ENCODE results near the gene TMEM273.

Gene TMEM273

DNA sequence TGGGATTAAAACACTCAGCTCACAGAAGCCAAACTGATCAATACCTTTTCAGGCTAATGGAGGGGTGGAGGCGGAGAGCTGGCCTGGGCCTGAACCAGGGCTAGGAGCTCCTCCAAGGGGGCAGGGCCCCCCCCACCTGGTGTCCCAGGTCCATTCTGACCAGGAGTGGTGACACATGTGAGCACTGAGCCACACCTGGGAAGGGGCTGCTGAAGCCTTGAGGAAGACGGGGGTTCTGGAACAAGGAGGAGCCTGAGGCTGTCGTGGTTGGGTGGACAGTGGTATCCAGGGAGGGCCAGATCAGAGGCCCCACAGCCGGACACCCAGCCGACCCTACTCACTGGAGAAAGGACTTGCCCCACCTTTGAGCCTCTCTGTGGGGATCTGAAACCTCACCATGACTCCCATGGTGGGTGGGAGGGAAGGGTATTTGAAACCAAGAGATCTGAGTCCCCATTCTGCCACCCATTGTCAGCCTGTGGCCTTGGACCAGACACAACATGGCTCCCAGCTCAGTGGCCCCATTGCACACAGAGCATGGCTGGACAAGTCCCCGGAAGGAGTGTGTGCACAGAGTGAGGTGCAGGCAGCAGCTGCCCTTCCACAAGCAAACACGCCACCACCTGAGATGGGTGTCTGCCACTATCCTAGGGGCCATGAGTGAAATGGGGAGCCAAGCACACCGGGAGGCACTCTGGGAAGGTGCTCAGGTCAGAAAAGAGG lies 12.4 kb downstream of the TMEM273 start:
- DNase-seq: no peak

DNA sequence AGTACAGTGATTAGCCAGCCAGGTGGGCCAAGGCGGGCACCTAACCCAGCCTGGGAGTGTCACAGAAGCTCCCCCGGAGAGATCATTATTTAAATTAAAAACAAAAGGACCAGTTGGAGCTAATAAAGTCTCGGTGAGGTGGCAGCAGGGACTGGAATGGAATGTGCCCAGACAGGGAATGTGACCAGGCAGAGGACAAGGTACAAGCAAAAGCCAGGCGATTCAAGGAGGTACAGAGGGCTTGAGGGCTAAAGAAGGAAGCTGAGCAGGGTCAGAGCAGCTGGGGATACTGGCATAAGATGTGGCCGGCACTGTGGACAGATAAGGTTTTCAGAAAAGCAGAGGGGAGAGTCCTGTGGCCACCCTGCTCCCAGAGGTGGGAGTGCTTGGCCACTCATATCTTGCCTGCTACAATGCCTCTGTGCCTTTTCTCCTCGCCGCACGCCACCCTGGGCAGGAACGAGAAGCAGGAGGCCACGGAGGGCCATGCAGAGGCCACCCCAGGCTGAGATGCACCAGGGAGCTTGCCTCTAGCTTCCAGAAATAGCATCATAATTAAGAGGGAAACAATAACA lies 13.2 kb downstream of the TMEM273 start:
- DNase-seq: no peak

DNA sequence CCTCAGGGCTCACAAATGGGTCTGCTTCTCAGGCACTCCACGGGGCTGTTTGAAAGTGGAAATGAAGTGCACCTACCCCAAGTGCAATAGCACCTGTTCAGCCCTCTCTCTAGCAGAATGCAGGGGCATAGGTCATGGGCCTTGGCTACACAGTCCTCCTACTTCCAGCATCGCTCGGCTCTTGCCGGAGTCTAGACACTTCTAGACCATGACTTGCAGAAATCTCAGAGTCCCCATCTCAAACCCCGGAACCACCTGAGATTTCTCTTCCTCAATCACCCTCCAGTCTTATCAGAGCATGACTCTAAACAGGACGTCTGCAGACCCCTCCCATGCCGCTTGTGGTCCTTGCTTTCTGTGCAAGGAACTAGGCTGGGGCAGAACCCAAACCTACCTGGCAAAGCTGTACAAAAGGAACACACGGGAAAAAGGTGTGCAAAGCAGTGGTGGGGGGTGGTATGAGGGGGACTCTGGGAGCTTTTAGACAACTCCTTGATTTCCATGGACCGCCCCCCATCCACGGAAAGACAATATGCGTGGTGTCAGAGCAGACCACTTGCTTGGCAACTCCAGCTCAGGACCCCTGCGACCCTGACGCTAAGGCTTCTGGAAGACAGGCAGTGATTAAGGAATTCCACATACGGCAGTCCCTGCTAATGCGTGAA lies 13.8 kb downstream of the TMEM273 start:
- DNase-seq: no peak

DNA sequence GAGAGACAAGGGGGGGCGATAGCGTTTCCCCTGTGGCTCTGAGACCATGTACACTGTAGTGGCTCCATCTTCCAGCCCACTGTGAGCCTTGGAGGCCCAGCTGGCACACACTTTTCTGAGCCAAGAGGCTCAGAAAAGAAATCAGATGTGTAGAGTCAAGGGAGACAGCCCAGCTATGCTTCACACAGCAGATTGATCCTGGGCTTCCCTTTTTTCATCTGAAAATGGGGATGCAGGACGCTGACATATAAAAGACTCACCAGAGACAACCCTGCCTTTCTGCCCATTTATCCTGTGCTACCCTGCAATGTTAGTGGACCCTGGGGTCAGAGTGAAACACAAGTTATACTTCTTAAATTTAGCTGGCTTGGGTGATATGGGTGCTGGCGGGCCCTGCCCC lies 14.3 kb downstream of the TMEM273 start:
- DNase-seq: no peak

DNA sequence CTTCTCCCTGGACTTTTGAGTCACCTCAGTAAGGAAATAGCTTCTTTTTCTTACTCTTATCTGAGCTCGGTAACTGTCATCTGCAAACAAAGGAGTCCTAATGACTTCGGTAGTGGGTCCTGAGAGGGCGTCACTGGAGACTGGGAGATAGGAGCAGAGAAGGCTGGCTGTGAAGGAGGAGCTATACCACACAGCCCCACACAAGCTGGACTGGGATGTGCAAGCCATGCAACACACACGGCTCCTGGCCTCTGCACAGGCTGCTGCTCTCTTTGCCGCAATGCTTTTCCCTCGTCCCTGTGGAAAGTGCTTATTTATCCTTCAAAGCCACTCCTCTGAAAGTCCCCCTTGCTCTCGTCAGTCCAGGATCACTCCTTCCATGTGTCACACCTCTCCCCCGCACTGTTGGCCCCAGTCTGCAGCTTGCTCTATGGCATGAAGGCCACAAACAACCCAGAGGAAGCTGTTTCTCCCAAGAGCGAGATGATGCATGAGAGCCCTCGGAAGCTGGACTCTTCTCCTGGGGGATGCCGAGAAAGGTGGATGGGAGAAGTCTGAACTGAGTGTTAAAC lies 14.9 kb downstream of the TMEM273 start:
- no peak for DNase-seq

DNA sequence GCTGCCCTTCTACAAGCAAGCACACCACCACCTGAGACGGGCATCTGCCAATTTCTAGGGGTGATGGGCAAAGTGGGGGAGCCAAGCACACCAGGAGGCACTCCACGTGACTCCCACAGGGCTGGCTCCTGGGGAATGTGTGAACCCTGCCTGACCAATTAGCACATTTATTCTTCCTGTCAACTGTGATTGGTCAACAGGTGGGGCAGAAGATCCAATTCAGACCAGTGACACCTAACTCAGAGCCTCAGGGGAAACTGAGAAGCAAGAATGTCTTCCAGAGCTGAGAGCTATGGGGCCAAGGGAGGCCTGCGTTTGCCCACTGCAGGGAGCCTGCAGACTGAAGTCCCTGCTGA lies 15.4 kb downstream of the TMEM273 start:
- no peak for DNase-seq

DNA sequence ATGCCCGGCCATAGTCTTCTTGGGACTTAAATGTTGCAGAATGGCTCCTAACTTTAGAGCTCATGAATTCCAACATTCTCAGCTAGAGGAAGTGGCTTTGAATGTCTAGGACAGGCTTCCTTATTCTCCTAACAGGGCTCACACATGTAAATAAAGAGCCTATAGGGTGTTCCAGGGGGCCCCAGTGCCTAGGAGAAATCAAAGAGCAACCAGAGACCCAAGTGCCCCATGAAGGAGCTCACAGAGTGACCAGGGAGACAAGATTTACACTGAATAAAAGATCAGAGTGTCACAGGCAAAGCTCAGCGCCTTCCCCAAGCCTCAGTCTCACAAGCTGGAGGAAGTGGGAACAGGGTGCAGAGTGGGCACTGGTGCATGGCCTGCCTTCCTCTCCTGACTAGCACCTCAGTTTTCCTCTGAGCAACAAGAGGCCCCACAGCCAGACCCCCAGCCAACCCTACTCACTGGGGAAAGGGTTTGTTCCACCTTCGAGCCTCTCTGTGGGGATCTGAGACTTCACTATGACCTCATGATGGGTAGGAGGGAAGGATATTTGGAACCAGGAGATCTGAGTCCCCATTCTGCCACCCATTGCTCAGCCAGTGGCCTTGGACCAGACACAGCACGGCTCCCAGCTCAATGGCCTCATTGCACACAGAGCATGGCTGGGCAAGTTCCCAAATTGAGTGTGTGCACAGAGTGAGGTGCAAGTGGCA lies 16.0 kb downstream of the TMEM273 start:
- DNase-seq: no peak

DNA sequence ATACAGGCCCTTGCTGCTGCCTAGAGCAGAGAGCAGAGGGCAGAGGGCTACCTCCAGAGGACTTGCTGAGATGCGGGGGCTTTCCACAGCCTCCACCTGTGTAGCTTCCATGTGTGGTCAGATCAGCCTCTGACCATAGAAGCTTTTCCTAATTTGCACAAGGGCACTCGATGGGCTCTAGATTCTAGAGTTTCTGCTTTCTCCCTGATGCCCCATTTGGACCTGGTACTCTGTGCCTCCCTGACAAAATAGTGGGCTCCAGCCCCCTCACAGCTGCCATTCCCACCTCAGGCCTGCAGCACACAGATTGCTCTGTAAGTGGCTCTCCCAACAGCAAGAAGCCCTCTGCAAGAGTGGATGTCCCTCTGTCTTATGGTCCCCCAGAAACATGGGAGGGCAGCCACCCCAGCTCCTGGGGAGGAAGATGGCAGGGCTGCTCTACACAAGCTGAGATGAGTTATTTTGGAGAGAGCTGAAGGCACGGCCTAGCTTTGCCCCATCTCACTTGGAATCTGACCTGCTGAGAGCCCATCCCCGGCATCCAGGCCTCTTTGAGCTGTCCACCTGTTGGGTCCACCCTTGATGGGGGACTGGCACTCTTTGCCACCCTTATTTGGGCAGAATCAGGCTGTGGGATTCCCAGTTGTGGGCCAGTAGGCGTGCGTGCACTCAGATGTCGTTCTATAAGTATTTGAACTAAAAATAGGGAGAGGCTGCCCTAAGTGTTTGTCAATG lies 16.7 kb downstream of the TMEM273 start:
- no peak for DNase-seq

DNA sequence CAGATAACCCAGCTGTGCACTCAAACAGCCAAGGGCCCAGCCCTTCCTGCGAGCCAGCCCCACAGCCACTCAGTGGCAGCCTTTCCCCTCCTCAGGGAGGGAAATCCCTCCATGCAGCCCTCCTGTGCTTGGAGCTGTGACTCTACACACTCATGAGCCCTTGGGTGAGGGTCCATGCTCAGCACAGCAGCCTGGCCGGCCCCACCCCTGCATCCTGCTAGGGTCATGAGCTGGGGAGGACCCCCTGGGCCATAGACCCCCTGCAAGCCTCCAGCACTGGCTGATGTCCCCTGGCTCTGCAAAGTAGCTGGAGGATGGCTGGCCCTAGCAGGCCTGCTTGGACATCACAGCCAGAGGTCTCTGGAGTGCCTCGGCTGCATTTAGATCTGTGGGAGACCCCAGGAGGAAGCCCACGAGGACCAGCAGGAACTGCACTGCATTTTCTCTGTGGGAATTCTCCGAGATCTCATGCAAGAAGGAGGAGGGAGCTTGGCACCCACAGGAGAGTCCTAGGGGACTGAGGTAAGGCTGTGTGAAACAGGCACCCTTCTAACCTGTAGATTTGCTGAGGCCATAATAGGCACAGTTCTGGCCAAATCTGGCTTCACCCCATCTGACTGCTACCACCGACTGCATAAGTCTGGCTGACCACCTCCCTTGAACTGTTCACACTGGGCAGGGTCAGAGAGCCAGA lies 17.4 kb downstream of the TMEM273 start:
- no peak for DNase-seq

DNA sequence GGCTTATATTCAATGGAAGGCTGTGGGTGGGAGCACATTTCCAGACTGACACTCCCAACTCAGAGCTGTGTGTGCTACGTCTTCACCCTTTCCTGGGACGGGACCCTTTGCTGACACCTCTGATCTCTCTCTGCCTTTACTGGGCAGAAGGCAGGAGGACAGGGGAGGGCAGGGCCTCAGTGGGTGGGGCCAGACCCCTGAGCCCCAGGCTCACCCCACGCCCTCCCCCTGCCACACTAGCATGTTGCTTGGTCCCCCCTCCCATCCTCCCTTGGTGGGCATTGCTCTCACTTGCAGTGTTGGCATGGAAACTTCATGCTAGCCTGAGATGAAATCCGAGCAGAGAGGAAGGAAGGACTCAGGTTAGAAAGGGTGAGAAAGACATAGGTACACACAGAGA lies 18.4 kb downstream of the TMEM273 start:
- no peak for DNase-seq

DNA sequence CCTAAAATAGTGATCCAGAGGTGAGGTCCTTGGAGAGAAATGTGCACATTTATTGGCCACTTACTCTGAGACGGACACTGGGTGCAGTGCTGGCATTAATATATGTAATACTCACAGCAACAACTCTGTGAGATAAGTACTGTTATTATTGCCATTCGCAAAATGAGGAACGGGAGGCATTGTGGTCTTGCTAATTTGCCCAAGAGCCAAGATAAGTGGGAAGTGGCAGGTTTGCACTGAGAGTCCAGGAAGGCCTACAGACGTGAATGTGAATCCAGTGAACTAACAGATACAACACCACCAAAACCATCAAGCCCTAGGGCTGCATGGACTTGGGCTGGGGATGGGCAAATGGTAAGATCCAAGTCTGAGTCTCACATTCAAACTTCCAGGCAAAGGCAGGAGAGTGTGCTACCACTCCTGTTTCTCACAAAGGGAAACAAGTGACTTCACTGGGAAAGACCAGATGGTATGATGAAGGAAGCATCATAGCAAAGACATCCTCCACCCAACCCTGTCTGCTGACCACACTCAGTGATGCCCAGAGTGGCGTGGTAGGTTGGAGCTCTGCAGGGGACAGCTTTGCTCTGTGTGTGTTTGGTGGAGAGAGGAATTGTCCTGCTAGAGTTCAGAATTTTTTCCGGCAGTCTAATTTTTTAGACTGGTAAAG lies 19.2 kb downstream of the TMEM273 start:
- no peak for DNase-seq

DNA sequence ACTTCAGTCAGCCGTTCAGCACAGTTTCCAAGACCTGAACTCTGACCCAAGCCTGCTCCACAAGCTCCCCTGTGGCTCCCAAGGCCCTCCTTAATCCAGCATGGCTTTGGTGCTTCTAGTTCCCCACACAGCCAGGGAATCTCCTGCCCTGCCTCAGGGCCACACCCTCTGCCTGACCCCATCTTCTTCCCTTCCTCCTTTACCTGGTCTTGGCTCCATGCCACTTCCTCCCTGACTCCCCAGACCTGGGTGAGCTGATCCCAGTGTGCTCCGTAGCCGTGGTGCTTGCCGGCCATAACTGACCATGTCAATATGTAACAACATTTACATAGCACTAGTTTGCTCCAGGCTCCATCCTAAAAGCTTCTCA lies 20.0 kb downstream of the TMEM273 start:
- no peak for DNase-seq

DNA sequence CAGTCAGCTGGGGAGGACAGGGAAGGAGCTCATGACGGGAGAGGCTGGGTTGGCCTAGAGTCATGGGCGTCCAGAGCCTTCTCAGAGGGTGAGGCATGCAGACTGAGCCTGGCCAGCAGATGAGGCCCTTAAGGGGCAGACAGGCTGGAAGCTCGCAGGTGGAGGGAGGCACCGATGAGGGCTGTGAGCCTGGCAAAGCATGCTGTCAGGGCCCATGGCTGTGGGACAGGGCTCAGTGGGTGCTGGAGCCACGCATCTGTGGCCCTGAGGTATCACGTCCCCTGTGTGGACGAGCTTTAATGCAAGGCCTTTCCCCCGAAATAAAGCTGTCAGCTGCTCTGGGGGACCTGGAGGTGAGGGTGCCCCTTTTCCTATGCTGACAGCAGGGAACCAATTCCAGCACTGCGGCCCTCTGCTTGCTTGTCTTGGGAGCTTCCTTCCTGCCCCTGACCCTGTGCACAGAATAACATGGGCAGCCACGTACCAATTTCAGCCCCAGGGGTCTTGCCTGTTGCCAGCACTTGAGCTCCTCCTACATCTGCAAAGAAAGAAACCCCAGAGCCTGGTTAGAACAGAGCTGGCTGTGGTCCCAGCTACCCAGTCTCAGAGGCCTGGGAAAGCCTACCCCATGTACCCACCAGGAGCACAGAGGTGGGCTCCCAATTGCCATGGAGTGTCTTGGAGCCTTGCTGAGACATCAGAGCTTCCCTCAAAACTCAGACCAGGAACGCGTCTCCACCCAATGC lies 20.6 kb downstream of the TMEM273 start:
- DNase-seq: no peak

DNA sequence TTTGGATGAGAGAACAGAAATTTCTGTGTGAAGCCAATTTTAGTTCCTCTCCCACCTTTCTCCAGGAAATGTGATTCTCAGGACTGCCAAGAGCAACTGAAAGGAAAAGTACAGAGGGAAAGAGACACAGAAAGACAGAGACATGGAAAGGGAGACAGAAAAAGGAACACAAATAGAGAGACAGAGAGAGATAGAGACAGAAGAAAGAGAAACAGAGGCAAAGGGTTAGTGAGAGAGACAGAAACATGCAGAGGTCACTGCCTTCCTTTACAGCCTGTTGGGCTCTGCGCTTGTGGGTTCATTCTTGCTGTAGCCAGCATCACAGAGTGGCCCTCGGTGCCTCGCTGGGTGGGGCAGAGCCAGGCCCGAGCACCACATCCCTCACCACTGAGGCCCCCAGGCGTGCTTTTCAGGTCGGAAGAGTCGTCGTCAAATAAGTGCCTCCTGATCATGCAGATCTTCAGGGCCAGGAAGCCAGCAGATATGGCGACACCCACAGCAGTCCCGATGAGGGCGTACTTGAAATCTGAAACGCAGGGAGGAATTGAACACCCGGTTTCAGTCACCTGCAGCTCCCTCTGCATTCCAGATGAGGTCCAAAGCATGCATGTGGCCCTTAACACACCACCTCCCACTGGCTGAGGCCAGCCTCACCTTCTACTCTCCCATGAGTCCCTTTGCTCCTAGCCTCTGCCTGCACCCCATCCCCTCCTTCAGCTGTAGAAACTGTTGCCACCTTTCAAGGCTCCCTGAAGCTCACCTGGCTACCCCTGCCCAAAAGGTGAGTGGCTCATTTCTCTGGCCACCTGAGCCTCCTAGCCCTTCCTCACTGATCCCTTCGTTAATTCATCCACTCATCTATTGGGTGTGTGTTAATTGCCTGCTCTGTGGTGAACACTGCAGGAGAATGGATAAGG lies 21.4 kb downstream of the TMEM273 start:
- no peak for DNase-seq

DNA sequence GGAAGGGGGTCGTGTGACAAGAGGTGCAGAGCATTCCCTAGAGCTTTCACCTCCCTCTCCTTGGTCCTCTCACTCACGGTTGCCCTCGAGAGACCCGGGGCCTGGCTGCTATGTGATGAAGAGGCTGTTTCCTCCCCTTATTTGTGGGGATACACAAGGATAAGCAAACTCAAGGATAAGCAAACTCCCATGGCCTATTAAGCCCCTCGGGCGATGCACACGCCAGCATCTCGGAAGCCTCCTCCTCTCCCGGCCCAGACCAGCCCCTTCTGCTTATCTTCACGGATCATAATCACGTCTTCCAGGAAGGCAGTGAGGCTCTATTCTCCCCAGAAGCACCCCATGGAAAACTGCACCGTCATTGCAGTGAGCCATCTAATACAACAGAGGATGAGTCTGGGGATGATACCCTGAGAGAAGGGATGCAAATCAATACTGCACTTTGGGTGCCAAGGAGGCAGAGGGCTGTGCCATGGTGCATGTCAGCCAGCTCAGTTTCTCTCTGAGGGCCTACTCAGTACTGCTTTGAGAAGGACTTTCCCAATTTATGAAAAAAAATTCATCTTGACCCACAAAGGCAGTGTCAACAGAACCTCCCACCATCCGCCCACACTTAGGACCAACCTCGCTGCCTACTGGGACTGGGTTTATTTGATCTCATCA lies 22.2 kb downstream of the TMEM273 start:
- DNase-seq: no peak

DNA sequence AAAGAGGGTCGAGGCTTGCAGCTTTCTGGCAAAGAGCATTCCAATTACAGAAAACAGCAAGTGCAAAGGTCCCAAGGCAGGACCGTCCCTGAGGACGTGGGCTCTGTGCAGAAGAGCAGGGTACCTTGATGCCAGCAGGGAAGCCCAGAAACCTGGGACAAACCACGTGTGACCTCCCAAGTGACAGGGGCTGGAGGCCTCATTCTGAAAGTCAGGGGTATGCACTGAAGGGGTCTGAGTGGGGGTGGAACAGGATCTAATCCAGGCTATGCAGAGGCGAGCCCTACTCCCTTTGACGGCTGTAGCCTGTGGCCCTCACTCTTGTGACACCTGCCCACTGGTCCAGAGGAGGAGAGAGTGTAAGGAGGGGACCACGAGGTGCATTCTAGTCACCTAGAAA lies 22.9 kb downstream of the TMEM273 start:
- DNase-seq: no peak

DNA sequence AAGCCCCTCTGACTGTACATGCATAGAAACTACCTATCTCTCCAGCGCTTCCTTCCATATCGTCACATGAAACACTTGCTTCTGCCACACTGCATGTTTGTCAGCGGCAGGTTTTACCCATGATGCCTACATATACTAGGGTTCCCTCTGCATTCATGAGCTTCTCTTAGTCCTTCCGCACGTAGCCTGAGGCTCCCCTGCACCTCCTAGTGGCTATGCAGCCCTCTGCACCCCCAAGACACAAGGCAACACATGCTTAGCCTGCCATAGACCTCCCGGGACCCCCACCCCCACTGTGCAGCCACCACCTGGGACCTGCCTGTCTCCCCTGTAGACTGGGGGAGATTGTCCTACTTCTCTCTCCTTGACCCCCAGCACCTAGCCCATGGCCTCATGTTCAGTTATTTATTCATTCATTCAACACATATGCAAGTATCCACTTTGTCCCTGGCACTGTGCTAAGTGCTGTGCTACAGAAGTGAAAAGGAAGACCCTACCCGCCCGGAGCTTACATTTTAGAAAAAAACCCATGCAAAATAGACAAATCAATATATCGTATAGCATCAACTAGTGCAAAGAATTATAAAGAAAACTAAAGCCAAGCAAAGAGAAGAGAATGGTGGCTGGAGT lies 23.5 kb downstream of the TMEM273 start:
- DNase-seq: peak in 1 of 5 donors; percentile 60

DNA sequence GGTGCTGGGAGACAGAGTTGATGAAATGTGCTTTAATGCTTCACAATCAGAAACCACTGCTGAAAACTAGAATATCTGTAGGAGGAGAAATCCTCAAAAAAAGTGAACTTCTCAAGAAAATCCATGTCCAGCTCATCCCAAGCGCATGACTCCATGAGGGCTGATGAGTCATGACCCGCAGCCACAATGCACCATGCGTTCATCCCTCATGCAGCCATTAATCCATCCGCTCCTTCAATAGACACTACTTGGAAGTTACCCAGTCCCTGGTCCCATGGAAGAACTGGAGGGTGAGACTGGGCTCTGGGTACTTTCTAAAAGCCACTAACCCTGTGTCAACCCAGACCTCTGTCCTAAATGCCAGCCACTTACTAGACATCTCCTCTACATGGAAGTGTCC lies 24.4 kb downstream of the TMEM273 start:
- DNase-seq: no peak

All from T-helper 1 cell (primary cell).